Left renal pelvis (tissue), 4 donors: Measurements from ENCODE around the gene DBR1. TPM values are rescaled to one million over a fixed set of nuclear protein-coding genes. Genes with fewer than 3 reads are reported as not detected.

Experiments
- DNase-seq, 4 donors: peaks; one replicate each; pipeline ENCODE4 v3.0.0-alpha.2; 2013; ENCODE audit warnings: low read depth in 4 of 4, low spot score in 3 of 4
- polyA plus RNA-seq, 4 donors: library from polyadenylated mRNA; unstranded; fragments of 120-200 nt; gene quantifications; one replicate each; pipeline ENCODE4 v1.2.1, GENCODE V29; 2013; ENCODE audit not compliant: insufficient read length in 4 of 4

The DBR1 gene, protein sequence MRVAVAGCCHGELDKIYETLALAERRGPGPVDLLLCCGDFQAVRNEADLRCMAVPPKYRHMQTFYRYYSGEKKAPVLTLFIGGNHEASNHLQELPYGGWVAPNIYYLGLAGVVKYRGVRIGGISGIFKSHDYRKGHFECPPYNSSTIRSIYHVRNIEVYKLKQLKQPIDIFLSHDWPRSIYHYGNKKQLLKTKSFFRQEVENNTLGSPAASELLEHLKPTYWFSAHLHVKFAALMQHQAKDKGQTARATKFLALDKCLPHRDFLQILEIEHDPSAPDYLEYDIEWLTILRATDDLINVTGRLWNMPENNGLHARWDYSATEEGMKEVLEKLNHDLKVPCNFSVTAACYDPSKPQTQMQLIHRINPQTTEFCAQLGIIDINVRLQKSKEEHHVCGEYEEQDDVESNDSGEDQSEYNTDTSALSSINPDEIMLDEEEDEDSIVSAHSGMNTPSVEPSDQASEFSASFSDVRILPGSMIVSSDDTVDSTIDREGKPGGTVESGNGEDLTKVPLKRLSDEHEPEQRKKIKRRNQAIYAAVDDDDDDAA
- polyA plus RNA-seq = 10 to 100 TPM; 15.9 to 22.7 (median 21.2) TPM

DNA sequence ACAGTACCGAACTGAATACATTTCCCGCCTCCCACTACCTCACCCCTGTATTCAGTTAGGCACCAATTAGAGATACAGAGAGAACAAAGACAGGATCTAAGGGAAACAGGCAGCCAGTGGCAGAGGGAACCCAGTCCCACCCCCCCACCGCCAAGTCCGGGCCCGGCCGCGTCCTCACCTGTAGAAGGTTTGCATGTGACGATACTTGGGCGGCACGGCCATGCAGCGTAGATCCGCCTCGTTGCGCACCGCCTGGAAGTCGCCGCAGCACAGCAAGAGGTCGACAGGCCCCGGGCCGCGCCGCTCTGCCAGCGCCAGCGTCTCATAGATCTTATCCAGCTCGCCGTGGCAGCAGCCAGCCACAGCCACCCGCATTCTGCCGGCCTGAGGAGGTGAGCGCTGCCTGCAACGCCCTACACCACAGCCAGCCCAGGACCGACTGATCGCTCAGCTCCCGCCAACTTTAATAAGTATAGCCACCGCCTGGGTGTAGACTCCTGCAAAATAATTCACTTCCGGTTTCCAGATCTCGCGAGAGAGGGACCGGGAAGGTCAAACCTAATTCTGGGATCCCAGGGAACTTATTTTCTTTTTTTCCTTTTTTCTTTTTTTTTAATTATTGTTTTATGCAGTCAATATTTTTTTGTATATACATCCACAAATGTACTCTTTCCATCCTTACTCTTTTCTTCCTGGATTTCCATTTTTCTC lies at the start of gene DBR1:
Gene DBR1 (minus strand): TSS at position 501 of the 711 bp plus-strand sequence. CDS start 126 bp downstream, at position 375.
- peak; percentile 71 to 86 (median 80) for DNase-seq

DNA sequence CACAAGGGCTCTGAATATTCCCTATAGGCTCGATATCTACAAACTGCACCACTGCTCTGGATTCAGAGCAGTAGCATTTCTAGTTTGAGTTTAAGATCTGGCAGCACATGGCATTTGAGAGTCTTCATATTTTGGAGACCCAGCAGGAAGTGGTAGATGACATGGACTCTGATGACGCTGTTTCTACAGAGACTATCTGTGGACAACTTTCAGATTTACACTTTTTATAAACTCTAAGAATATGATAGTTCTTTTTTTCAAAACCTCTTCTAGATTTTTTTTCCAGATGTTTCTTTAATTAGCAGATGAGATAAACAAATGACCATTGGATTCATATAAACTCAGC lies 48.2 kb upstream of the DBR1 start:
- no peak for DNase-seq

DNA sequence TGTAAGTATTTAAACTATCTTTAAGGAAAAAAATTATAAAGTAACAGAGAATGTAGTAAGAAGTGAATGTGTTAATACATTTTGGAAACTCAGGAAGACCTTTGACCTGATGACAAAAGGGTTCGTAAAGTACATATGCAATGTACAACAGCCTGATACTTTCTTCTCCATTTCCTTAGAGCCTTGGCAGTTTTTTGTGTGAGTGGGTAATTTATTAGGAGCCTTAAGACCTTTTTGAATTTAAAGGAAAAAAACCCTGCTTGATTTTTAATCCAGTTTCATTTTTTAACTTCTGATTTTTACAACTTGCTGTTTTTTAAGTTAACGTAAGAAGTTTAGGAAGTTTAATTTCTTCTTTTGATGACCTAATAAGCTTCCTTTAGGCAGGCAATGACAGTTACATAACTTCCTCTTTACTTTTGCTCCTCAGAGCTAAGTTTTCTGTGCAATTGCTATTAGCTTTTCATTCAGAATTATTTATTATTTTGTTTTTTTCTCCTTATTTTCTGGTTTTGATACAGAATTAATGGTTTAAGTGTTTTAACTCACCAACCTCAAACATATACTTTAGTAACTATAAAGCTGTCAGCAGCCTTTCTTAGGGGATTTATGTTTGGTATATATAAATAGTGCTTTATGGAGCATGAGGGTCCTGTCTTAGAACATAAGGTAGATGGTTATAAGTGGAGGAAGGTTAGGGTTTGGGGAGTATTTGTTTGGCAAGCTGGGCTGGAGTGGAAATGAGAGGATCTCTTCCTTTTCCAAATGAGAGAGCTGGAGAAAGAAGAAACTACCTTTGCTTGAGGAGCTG lies 47.6 kb upstream of the DBR1 start:
- DNase-seq = no peak

DNA sequence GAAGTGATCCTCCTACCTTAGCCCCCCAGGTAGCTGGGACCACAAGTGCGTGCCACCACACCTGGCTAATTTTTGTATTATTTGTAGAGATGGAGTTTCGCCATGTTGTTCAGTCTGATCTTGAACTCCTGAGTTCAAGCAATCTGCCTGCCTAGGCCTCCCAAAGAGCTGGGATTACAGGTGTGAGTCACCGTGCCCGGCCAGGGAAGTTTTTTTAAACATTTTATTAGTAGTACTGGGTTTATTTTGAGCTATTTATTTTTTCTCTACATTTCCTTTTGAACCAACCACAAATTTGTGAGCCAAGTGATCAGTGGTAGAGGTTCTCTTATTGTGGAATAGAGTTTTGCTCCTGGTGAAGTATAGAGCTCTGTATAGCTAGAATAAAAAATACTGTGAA lies 46.1 kb upstream of the DBR1 start:
- DNase-seq = no peak

DNA sequence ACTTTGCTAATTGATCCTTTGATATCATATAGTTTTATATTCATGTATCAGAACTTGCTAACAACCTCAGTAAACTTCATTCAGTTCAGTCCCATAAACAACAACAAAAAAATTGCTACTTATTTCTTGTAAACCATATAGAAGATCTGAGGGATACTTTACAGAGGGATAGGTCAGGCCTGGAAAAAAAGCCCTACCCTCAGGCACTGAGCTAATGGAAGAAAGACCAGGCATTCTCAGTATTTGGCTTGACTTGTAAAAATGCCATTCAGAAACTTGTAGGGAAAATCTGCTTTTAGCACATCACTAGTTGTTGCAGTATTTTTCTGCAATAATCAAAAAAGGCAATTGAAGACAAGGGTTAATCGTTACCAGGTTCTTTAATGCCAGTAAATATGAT lies 45.5 kb upstream of the DBR1 start:
- DNase-seq = no peak

DNA sequence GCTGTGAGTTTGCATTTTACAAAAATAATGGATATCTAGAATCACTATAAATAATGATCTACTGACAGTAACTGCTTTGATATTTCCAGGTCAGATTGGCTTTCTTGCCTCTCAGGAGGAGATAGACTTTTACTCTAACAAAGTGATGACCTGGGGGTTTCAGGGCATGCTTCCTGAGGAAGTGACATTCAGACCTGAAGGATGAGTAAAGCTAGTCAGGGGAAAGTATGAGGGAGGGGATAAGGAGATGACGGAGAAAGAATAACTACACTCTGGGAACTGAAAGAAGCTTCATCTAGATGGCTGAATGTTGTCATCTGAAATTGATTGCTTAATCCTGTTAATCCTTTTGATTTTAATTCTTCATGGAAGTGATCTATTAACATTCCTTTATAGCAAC lies 44.5 kb upstream of the DBR1 start:
- no peak for DNase-seq

DNA sequence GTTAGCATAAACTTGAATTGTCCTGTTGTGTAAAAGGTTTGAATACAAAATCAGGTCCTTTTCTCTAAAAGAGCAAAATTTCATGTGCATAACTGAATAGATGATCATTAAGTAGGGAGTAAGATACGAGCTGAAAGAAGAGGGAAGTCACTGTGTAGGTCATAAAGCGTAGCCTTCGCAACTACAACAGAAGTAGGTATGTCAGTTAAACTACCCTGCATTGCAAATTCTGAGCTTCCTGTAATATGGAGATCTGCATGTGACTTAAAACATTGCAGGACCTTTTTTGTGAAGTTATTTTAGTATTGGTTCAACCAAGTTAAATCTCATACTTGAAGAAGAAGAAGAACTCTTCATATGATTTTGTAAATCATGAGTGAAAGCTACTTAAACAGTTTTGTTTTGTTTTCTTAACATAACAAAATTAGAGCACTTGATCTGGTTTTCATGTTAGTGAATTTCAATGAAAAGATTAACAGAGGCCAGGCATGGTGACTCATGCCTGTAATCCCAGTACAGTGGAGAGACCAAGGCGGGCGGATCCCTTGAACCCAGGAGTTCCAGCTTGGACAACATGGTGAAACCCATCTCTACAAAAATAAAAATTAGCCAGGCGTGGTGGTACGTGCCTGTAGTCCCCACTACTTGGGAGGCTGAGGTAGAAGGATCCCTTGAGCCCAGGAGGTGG lies 38.8 kb upstream of the DBR1 start:
- DNase-seq = no peak

DNA sequence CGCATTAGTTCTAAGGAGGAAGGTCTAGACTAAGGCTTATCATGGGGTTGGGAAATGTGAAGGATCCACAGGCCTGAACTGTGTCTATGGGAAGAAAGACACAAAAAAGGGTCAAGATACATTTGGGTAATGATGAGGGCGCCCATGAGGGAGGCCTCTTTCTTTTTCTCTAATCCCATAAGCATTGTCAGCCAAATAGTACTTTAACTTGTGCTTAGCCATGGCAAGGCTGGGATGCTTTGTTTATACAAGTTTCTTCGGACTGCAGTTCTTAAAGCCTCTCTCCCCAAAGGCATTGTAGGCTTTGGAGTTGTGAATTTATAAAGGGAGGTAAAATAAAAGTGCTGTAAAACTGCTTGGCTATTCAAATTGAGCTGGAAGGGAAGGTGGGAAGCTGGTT lies 35.8 kb upstream of the DBR1 start:
- no peak for DNase-seq

DNA sequence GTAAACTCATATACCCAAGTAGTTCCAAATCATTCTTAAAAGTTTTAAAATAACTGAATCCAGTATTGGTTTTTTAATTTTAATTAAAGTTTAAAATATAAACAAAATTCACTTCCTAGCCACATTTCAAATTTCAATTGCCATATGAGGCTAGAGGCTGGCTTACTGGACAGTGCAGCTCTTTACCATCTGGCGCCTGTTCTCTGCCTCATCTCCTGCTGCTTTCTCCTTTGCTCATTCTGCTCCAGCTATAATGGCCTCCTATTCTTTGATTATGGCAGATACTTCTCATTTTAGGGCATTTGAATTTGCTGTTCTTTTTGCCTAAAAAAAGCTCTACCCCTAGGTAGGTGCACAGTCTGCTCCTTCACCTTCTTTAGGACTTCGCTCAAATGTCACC lies 31.5 kb upstream of the DBR1 start:
- DNase-seq = no peak

DNA sequence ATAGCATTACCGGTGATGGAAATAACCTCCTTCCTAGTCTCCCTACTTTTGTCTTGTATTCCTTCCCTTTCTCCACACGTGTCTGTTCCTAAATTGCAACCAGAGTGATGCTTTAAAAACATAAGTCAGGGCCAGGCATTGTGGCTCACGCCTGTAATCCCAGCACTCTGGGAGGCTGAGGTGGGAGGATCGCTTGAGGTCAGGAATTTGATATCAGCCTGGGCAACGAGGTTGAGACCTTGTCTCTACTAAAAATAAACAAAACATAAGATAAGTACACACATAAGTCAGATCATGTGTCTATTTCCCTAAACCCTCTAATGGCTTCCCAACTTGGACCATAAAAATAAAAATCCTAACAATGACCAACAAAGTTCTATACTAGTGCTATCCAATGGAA lies 30.8 kb upstream of the DBR1 start:
- no peak for DNase-seq

DNA sequence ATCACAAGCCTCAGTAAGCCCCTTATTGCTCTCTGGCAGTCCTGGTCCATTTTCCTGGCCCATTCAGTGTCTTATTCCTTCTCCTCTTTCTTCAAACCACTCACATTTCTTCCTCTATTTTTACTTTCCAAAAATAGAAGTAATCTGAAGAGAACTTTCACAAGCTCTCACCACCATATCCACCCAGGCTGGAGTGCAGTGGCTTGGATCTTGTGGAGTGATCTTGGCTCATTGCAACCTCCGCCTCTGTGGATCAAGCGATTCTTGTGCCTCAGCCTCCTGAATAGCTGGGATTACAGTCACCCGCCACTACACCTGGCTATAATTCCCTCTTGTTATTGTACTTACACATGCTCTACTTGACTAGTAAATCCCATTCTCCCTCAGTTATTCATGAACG lies 29.2 kb upstream of the DBR1 start:
- DNase-seq = no peak

DNA sequence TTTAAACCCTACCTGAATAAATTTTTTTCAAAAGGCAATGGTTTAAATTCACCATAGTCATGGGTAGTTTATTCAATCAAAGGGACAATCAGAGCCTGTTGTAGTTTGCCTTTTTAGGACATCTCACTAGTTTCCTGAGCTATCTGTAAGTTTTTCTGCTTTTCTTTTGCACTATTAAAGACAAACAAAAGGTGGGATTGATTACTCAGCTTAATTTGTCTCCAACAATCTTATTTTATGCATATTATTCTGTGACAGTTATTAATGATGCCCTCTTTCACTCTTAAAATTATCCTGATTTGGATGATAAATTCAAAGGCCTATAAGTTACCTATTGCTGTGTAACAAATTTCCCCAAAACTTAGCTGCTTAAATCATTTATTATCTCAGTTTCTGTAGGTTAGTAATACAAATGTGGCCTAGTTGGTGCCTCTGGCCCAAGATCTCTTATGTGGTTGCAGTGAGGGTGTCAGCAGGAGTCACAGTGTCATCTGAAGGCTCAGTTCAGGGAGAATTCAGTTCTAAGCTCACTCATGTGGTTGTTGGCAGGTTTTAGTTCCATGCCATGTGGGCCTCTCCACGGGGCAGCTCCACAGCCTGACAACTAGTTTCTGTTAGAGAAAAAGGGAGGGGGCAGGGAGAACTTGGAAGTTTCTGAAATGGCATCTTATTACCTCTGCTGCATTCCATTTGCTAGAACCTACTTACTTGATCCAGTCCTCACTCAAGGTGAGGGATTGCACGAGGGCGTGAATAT lies 28.4 kb upstream of the DBR1 start:
- DNase-seq = no peak

DNA sequence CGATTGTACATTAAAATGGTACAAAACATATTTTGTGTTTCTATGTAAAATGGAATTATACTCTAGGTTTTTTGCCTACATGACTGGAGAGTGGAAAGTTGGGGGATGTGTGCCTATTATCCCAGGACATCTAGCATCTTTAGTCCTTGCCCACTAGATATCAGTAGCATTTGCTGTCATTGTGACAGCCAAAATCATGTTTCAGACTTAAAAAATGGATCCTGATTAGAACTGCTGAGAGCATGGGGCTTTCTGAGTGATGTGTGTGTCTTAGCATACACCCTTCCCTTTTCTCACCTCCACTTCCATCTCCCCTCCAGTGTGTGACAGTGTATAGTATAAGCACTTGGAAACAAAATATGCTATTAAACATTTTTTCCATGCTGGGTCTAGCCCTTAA lies 25.7 kb upstream of the DBR1 start:
- no peak for DNase-seq

DNA sequence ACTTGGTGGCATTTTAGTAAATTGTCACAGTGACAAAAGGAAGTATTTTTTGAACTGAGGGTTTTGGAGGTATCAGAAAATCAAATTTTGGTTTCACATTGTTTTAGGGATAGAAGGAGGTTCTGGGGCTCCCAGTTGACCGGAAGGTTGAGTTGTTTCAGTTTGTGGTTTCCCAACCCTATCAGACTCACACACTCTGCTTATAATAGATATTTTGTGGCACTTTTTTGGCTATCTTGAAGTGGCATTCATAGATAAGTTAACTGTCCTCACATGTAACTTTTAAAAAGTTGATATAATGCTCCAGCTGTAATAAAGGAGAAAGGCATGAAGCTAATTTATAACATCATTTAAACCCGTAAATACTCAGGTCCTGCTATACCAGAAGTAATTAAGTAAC lies 25.1 kb upstream of the DBR1 start:
- DNase-seq = no peak

DNA sequence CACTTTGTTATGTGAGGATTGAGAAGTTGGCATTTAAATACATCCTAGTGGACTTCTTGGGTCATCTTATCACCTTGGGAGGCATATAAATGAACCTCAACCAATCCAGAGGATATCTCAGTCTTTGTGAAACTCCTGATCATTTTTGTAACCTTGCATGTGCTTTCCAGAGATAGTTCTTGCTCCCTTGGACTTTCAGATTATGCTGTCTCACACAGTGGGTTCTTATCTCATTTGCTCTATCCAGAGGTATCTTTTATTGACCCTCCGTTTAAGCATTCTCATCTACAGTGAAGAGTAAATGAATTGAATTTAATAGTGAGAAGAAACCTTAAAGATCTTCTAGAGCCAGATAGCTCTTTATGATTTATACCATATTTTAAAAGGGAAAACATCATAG lies 22.8 kb upstream of the DBR1 start:
- DNase-seq = no peak

DNA sequence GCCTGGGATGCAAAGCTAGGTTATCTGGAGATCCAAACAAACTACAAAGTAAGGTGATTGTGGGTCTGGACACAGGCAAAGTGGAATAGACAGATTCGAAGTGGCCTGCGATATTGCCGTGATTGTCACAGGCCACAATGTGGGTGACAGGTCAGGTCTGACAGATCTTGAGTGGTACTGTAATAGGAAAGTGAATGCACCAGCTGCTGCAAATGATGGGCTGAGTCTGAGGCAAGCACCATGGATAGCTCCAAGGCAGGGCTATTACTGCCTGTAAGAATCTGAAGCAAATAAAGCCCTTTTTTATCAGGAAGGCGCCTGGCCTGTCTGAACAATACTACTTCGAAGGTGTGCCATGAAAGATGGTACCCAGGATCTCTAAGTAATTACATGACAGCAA lies 22.3 kb upstream of the DBR1 start:
- no peak for DNase-seq

DNA sequence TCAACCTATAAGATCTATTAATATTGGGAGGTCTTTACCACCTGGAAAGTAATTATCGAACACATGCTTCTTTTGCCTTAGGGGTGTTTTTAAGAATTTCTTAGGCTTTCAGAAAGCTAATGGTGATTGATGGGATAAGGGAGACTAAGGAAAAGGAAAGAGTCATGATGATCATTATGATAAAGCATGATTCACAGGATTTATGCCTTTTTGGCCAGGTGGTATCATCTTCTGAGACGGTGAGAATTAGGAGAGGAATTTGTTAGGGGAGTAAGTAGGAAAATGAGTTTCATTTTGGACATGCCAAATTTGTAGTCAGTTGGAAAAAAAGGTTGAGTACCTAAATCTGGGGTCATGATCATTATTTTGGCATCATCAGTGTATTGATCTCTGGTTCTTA lies 21.3 kb upstream of the DBR1 start:
- DNase-seq = no peak

DNA sequence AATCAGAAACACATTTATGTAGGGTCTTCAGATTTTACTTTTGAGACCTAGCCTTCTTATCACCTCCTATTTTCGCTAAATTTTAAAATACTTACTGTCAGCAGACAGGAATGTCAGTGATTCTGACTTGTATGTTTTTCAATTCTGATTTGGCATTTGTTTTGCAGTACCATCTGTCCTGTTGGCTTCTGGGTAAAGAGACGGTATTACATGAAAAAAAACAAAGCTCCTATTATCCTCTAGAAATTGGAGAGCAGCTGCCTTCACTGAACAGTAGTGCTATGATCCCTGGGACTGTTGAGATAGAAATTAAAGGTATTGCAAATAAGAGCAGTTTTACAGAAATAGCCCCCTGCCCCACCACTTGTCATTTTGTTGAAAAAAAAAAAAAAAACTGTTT lies 20.8 kb upstream of the DBR1 start:
- no peak for DNase-seq

DNA sequence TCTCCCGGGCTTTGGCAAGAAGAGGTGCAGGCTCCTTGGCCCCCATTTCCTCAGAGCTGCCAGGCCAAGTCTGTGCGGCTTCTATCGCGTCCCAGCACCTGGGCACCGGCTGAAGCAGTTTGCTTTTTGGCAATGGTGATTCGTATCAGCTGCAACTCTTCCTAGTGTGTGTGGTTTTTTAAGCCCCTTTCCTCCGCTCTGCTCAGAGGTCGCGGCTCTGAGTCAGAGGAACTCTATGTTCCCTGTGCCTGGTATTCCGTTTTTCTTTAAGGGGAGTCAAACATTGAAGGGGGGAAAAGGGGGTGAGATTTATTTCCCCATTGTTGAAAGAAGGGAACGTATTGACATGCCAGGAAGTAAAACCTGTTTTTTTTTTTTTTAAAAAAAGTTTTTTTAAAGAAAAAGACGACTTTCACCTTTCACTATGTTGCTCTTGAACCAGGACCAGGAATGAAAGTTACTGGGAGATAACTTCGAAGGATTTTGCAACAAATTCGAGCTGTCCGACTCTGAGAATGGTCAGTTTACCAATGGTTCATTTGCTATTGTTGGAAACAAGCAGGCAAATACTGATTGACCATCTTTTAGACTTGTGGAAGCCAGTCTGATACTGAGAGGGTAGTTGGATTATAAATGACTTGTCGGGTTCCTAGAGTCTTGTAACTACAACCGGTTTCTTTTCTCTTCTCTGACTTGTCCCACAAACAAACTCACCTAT lies 13.5 kb upstream of the DBR1 start:
- no peak for DNase-seq
